HG03097 (cell line): ENCODE results near the gene SCN3A.

ENCODE experiments used
- ATAC-seq: cut with Tn5 transposase; IDR thresholded peaks from one replicate; pipeline ENCODE4 v1.9.1; 2021; ENCODE audit not compliant: unreplicated experiment, low FRiP score

Gene SCN3A

DNA sequence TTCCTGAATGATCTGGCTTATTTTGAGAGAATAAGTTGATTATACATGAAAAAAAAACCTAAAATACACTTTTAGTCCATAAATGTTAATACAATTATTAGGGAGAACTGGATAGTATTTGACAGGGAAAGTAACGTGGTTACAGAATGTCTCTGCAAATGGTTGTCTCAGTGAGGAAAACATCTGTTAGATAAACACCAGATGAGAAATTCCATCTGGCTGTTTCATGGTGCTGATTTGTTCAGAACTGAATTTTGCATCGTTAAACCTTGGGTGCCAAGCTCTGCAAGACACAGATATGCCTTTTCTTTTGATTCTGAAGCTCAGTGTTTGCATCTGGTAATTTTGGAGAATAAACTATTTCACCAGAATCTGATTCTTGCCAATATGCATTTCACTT lies 90.4 kb downstream of the SCN3A start:
- ATAC-seq = no peak

DNA sequence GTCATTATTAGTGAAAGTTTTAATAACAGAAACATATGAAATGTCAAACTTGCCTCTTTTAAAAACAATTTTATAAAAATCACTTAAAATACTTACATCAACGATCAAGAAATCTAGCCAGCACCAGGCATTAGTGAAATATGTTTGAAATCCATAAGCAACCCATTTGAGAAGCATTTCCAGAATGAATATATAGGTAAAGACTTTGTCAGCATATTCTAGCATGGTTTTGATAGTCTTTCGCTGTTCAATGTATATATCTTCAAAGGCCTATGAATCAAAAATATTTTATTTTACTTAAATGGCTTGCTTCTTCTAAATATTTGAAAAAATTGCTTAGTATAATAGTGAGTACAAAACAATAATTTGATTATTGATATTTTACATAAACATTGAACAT lies 91.1 kb downstream of the SCN3A start:
- ATAC-seq = no peak

- no peak for ATAC-seq
These were observed 91.7 kb downstream of the SCN3A start for GRCh38 chr2:165112133-165112573.

- ATAC-seq = no peak
These were observed 93.5 kb downstream of the SCN3A start for GRCh38 chr2:165110394-165110793.

DNA sequence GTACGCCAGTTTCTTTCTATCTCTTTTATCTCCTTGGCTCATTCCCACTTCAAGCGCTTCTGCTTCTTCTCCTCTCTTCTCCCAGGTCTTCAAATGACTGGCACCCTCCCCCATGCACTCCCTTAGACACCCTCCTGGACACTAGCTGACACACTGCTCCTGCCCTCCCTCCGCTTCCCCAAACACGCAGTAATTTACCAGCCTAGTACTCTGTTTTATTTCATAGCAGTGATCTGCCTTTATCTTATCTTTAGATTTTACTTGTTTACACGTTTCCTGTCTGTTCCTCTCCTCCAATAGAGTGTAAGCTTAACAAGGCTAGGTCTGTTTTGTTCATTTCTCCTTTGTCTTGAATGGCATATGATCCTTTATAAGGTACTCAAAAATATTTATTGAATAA lies 93.9 kb downstream of the SCN3A start:
- no peak for ATAC-seq

DNA sequence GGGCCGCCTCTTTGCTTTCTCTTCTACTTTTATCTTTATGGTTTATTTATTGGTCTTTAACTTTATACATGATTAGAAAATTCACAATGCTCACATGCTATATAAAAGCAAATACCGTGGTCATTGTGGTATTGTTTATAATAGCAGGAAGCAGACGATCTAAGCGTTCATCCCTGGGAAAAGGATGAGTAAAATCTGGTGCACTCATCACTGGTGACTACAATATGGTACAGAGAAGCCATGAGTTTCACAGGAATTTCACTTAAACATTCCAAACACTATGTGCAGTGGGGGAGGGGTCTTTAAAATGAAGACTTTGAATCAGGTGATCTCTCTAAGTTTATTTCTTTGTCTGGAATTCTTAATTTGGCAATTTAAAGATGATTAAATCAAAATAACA lies 97.9 kb downstream of the SCN3A start:
- ATAC-seq = no peak

GRCh38 chr2:165087933-165088901 lies 115.6 kb downstream of the SCN3A start:
- no peak for ATAC-seq

- no peak for ATAC-seq
These were observed 117.5 kb downstream of the SCN3A start for GRCh38 chr2:165086337-165086736.

GRCh38 chr2:165083326-165083725 lies 120.5 kb downstream of the SCN3A start:
- ATAC-seq = no peak

DNA sequence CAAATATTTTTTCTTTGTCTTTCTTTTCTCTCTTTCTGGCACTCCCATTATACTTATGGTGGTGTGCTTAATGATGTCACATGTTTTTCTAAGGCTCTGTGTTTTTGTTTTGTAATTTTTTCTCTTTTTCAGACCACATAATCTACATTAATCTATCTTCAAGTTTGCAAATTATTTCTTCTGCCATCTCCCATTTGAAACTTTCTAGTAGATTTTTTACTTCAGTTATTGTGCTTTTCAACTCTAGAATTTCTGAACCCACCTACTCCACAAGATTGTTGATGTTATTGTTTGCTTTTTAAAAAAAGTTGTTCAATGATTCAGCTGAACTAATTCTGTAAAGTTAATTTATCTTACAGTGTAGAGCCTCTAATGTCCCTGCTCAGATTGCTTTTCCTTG lies 121.4 kb downstream of the SCN3A start:
- no peak for ATAC-seq

- ATAC-seq = no peak
These were observed 122.6 kb downstream of the SCN3A start for GRCh38 chr2:165081276-165081675.

GRCh38 chr2:165079432-165079831 lies 124.4 kb downstream of the SCN3A start:
- no peak for ATAC-seq

DNA sequence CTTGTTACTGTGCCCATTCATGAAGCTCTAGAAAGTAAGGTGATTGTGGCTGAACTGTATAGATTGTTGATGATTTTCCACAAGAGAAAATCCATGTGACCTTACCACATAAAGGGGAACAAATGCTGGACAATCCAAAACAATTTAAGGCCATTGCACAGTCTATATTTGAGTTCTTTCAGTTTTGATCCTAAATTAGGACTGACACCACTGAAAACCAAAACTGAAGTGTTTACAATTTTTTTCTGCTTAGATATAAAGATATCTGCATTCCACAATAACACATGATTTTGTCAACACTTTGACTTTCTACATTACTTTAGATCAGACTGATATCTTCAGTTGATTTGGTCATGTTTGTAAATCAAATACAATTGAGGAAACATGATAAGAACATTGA lies 124.9 kb downstream of the SCN3A start:
- ATAC-seq = no peak

DNA sequence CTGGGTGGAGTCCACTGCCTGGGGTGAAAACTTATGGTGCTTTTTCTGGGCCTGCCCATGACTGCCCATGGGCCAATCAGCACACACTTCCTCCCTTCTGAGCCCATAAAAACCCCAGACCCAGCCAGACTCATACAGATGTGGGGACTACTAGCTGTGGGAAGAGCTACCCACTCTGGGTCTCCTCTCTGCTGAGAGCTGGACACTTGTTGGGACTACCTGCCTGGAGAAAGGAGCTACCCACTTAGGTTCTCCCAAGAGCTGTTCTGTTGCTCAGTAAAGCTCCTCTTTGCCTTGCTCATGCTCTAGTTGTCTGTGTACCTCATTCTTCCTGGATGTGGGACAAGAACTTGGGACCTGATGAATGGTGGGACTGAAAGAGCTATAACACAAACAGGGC lies 129.0 kb downstream of the SCN3A start:
- no peak for ATAC-seq

DNA sequence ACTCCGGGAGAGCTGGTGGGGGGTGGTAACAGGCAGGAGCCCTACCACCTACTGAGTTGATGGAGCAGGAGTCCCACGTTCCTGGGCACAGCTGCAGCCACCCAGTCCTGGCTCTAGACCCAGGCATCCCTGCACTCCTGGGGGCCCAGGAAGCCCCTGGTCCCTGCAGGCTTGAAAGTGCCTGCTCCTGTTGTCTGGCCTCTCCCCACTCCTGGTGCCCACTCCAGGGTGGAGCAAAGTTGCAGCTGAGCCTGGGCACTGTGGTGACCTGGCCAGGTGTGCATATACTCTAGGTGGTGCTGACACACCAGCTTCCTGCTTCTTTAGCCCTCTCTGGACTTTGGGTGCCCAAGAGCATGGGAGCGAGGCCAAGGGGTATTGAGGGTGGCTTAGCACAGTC lies 129.5 kb downstream of the SCN3A start:
- ATAC-seq = no peak

GRCh38 chr2:165070076-165070475 lies 133.8 kb downstream of the SCN3A start:
- ATAC-seq = no peak

DNA sequence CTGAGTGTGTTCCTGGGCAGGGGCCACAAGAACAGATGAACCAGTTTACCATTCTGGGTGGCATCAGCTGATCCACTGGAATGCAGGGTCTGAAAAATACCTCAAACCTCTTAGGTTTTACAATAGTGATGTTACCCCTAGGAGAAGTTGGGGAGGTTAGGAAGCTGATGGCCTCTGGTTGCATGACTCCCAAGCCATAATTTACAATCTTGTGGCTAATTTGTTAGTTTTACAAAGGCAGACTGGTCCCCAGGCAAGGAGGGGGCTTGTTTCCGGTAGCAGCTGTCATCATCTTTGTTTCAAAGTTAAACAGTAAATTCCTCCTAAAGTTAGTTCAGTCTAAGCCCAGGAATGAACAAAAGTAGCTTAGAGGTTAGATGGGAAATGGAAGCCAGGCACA lies 134.7 kb downstream of the SCN3A start:
- no peak for ATAC-seq

- ATAC-seq = no peak
These were observed 135.4 kb downstream of the SCN3A start for GRCh38 chr2:165068487-165068757.

- no peak for ATAC-seq
These were observed 136.0 kb downstream of the SCN3A start for GRCh38 chr2:165067643-165068486.

GRCh38 chr2:165064743-165065142 lies 139.1 kb downstream of the SCN3A start:
- no peak for ATAC-seq

GRCh38 chr2:165060411-165060810 lies 143.4 kb downstream of the SCN3A start:
- no peak for ATAC-seq
